IPS-NIHi7 (cell line): ENCODE measurements around the gene TBC1D19.
A peak's percentile ranks its signal among the peaks of the same experiment; 100 is the strongest.
"Not testable (repeated sequence)": the region's sequence is repeated elsewhere in the genome, so short reads cannot be mapped to it uniquely, and the experiment has no call there.

ENCODE experiments used
- DNase-seq: peaks from one replicate; pipeline ENCODE4 v3.0.0; 2012; ENCODE audit warnings: mixed read lengths; ENCODE audit errors: extremely low spot score

Gene TBC1D19

DNA sequence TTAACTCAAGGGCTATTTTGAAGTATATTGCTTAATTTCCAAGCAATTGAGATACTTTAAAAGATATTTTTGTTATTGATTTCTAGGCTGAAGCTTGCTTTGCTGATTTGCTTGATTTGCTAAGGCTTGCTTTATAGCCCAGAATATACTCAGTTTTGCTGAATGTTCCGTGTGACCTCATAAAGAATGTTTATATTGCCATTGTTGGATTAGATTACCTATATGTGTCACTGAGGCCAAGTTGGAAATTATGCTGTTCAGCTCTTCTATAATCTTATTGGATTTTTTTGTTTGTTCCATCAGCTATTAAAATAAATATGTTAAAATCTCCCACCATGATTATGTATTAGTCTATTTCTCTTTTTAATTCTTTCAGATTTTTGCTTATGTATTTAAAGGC, 13.0 kb downstream of the TBC1D19 start:
- DNase-seq, result no peak

DNA sequence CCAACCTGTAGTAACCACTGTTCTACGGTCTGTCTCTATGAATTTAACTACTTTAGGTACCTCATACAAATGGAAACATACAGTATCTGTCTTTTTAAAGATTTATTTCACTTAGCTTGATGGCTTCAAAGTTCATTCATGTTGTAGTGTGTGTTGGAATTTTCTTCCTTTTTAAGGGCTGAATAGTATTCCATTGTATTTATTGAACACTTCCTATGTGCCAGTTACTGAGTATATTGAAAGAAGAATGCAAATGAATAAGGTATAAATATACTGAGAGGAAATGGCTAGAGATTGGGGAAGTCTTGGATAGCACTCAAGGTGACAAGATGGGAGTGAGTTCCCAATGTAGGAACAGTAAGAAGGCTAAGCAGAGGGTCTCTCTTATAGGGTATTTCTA, 17.3 kb downstream of the TBC1D19 start:
- no peak for DNase-seq

DNA sequence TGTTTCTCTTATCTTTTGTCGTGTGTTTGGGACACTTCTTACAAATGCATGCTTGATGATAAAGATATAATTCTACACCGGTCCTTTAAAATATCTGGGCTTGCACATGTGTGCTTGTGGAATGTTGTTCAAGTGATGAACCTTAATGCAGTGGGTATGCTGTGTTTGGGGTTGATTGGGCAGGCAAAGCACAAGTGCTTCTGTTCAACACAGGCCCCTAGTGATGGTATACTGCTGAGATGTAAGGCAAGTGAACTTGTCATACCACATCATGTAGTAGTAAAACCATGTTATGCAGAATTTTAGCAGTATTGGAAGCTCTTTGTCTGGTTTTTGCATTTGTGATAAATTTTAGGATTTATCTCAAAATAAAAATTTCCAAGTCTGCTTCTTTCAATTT, 23.9 kb downstream of the TBC1D19 start:
- DNase-seq, result no peak

DNA sequence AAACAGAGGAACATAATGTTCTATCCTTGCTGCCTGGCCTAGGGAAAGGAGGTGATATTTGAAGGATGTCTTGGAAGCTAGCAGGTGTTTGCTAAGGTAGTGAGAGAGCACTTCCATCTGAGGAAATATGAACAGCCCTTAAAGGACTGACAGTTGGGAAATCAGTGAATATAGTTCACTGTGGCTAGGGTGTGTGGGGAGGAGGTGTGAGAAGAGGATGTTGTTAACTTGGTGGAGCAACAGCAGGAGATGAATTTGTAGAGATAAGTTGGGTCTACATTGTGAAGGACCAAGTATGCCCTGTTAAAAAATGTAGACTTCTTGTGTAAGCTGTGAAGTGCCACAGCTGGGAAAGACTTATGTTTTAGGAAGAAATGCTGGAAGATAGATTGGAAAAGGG, 25.5 kb downstream of the TBC1D19 start:
- no peak for DNase-seq

DNA sequence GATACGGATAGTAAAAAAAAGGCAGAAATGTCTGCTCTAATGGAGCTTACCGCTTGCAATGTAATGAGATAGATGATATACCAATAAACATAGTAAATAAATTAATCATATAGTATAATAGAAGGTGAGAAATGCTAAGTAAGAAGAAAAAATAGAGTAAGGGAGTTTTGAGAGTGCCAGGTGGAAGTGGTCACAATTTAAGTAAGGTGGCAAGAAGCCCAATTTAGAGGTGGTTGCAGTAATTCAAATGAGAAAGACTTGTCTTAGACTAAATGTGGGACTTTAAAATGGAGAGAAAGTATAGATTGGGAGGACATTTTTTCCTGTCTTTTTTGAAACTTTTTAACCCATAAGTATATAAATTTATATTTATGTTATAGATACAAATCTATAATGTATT, 26.0 kb downstream of the TBC1D19 start:
- DNase-seq, result no peak

DNA sequence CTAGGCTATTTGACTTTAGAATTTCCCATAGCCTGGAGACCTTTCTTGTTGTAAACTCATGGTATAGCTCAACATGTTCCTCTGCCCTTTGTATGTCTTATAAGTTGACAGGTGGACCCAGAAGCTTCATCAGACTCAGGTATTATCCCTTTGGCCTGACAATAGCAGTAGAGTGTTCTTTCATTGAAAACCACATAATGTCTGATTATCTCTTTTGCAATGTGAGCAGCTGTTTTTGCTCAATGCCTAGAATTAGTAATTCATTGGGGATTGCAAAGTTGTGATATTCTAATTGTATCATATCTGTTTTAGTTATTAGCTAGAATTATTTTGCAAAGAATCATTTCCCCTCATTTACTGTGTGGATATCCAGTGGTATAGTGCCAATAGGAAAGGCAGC, 27.5 kb downstream of the TBC1D19 start:
- DNase-seq, result no peak

DNA sequence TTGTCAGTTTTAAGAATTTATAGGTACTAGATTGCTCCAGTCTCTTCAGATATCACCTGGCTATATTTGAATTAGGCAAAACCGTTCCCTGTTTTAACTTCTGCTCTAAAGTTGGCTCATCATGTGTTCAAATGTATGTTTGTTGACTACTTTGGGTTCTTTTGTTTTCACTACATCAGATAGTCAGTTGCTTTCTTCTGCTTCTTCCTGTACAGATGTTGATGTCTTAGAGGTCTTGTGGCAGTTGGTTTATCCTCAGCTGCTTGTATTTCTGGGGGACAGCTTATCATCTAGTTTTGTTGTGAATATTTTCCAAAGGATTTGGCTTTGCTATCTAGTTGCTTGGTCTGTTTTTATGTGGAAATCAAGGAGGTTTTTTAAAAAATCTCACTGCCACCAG, 28.0 kb downstream of the TBC1D19 start:
- DNase-seq, result no peak

DNA sequence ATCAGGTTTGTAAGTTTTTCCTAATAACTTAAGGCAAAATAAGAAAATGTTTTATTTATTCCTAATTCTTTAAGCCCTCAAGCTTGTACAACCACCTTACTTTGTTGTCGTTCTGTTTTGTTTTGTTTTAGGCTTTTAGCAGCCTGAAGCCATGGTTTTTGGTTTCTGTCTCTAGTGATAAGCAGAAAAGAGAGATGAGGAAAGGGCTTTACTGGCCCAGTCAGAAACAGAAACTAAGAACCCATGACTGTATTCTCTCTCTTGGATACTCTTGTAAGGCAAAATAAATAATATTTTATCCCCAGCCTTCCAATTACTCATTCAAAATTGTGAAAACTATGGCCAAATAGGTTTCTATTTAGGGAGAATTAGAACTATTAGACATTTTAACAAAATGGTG, 29.4 kb downstream of the TBC1D19 start:
- no peak for DNase-seq

DNA sequence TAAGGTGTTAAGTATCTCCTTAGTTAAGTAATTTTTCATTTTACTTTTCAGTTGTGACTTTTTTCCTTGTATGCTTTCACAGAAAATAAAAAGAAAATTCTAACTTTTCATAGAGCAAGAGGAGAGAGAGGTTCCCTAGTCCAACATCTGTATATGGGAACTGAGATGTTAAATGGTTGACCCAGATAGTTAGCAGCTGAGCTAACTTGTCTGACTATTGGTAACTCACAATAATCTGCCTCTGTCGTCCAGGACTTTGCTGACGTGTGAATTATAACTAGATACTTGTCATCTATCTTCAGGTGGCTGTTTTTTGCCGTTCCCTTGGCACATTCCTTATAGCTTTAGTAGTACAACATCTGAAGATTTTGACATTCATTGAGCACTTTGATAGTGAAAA, 29.9 kb downstream of the TBC1D19 start:
- no peak for DNase-seq

DNA sequence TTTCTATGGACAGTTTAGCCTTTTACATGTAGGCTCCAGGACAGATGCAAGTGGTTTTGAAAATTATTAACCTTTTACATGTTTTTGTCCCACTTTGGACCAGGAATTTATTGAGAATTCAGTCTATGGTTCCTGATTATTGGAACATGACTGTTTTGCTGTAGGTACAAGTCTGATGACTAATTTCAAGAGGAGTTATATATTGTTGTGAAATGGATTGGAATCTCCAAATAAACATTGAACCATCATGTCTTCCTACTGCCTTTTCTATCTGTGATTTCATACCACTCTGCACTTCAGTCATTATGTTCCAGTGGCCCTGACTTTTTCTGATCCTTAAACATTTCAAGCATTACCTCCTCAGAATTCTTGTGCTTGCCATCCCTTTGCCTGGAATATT, 35.9 kb downstream of the TBC1D19 start:
- no peak for DNase-seq

DNA sequence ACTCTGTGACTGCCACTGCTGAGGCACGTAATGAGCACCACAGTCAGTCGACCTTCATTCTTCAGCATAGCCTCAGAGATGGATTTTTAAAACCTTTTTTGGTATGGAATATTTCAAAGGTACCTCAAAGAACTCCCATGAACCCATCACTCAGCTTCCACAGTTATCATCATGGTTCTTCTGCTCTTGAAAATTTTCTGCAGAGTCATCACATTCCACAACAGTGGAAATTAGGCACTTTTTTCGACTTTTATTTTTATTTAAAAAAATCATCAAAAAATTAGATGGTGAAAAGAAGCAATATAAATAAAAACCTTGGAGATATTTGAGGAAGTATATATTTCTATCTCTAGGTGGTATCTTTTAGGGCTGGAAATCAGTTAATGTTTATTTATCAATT, 37.5 kb downstream of the TBC1D19 start:
- DNase-seq, result no peak

DNA sequence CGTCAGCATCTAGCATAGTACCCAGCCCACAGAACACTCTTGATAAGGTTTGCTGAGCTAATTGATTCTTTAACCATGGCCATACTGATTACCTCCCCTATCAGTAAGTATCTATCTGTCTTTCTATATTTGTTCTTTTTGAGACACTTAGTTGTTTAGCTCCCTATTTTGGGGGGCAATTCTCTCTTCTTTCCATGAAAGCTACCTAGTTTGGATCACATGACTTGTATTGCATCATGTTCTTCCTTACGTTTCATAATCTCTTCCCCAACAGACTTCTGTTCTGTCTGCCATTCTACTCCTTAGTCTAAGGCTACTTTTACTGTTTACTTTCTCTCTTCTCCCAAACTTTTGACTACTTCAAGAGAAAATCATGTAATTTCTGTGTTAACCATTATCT, 39.0 kb downstream of the TBC1D19 start:
- DNase-seq, result no peak

DNA sequence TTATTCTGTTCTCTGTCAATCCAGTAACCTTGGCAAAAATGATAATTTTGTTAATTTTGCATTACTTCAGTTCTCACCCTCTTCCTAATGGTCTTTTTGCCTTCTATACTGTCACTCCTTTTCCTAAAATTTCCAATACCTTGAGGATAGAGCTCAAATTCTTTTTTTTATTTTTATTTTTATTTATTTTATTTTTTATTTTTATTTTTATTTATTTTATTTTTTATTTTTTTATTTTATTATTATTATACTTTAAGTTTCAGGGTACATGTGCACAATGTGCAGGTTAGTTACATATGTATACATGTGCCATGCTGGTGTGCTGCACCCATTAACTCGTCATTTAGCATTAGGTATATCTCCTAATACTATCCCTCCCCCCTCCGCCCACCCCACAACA, 42.8 kb downstream of the TBC1D19 start:
- not testable (repeated sequence) for DNase-seq

DNA sequence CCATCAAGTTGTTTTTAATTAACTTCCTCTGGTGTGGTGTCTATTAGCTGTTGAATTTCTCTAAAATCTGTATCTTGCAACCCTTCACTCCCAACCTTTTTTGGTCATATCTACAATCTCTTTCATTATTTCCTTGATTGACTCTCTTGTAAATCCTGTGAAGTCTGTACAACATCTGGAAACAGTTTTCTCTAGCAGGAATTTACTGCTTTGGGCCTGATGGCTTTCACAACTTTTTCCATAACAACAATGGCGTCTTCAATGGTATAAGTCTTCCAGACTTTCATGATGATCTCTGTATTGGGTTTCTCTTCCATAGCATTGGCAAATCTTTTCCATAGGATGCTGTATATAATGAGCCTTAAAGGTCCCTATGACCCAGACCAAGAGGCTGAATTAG, 49.0 kb downstream of the TBC1D19 start:
- no peak for DNase-seq

DNA sequence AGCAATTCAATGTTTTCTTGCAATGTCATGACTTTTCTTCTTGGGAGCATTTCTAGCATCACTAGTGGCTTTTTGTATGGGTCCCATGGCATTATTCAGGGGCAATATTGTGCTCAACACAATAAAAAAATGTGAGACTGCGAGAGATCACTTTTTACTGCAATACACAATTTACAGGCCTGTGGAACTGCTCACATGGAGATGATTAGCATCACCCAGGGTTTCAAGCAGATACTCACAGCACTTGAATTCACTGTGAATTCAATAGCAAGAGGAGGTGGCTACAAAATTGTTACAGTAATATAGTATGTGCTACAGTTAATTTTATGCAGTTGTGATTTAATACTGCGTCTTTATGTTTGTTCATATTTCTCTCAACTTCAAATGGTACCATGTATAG, 50.4 kb downstream of the TBC1D19 start:
- DNase-seq, result no peak

DNA sequence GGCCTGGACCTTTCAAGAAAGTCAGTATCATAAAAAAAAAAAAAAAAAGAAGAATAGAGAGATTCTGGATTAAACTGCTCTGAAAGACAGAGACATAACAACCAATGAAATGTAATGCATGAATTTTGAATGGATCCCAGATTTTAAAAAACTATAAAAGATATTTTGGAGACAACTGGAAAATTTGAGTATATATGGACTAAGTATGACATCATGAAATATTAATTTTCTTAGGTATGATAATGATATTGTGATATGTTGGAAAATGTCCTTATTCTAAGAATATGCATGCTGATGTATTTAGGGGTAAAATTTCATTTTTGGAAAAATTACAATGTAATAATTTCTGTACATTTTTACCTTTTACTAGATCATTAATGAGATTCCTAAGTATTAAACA, 52.6 kb downstream of the TBC1D19 start:
- DNase-seq, result no peak

DNA sequence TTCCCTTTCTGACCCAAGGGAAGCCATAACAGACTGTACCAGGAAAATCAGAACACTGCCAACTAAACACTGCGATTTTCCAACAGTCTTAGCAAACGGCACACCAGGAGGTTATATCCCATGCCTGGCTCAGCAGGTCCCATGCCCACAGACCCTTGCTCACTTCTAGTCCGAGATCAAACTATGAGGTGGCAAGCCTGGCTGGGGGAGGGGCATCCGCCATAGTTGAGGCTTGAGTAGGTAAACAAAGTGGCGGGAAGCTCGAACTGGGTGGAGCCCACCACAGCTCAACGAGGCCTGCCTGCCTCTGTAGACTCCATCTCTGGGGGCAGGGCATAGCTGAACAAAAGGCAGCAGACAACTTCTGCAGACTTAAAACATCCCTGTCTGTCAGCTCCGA, 56.8 kb downstream of the TBC1D19 start:
- not testable (repeated sequence) for DNase-seq

DNA sequence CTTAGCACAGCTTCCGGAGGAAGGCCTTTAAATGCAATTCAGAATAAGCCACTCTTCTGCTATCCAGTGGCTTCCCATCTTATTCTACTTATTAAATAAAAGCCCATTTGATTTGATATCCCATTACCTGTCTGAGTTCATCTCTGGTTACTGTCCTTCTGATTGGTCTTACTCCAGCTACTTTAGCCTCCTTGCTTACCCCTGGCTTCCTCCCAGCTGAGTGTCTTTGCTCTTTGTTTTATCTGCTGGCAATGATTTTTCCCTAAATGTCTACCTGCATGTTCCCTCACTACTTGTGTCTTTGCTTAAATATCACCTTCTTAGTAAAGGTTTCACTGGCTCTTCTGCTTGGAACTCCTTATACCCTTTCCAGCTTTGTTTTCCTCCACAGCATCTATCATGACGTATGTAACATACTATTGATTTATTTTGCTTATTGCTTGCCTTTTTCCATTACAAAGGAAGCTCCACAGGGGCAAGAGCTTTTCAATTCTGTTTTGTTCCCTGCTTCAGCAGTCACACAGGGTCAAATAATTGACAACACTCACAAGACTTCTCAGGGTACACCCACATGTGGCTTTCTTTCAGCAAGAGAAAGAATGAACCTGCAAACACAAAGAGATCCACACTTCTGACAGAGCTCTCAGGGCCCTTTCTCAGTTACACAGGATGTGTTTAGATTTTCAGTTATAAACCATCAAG, 63.8 kb downstream of the TBC1D19 start:
- peak; percentile 17 for DNase-seq

DNA sequence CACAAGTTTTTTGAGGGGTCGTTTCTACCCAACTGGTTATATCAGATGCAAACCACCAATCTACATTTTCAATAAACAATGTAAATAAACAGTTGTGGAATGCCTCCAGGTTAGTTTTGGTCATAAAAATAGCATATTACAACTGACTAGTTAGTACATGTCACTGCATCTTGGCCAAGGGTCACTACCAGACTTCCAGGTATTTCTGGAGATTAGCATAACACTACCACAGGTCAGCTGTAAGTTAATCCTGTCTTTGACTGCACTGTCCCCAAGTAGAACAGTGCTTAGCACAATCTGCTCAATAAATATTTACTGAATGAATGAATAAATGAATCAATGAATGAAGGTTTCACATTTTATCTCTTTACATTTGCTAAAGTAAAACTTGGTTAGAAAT, 64.4 kb downstream of the TBC1D19 start:
- no peak for DNase-seq

DNA sequence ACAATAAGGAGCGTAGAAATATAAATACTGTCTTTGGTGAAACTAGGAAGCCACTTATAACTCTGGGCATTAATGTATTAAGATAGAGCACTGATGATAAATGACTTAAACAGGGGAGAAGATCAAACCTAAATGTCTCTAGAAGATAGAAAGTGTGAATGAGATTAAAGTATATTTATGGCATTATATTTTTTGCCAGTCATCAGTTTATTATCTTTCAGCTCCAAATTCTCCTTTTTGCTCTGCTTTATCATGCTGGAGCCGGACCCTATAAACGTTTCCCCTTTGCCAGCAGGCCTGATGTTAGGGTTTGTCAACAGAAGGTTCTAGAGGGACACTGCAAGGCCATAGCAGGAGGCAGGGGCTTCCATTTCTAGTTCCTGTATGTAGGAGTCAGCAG, 76.4 kb downstream of the TBC1D19 start:
- no peak for DNase-seq

DNA sequence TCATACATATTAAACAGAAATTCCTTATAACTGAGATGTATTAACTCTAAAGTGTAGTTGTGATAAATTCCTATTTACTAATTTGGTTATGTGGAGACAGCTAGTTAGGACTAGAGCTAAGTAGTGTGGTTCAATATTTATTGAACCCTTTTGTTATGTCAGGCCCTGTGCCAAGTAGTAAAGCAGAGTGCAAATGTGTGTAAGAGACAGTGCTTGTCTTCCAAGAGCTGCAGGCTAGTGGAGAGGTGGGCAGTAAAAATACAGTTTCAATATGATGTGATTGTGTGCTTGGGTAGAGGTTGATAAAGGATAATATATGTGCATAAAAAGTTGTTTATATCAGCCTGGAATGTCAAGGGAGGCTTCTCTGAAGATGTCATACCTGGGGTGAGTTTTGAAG, 80.0 kb downstream of the TBC1D19 start:
- no peak for DNase-seq

DNA sequence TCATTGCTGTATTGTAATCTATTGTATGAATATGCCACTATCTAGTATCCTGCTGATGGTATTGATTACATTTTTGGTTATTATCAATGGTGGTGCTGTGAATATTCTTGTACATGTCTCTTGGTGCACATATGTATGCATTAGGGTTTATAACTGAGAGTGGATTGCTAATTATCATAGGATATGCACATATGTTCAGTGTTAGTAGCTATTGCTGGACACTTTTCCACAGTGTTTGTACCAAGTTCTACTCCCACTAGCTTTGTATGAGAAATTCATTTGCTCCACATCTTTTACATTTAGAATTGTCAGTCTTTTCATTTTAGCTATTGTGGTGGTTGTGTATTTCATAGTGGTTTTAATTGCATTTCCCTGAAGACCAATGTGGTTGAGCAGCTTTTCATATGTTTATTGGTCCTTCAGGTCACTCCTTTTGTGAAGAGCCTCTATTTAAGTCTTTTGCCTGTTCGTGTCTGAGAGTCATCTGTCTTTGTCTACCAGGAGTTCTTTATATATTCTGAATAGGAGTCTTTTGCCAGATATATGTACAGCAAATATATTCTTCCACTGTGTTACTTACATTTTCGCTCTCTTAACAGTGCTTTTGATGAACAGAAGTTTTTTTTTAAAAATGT, 87.1 kb downstream of the TBC1D19 start:
- DNase-seq, result no peak

DNA sequence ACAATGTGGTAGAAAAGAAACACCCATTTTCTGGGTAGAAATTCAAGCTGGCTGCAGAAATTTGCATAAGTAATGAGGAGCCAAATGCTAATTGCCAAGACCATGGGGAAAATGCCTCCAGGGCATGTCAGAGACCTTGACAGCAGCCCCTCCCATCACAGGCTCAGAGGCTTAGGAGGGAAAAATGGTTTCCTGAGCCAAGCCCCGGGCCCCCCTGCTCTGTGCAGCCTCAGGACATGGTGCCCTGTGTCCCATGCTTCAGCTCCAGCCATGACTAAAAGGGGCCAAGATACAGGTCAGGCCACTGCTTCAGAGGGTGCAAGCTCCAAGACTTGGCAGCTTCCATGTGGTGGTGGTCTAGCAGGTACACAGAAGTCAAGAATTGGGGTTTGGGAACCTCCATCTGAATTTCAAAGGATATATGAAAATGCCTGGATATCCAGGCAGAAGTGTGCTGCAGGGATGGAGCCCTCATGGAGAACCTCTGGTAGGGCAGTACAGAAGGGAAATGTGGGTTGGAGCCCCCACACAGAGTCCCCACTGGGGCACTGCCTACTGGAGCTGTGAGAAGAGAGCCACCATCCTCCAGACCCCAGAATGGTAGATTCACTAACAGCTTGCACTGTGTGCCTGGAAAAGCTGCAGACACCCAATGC, 95.3 kb downstream of the TBC1D19 start:
- DNase-seq, result not testable (repeated sequence)
